HG03139 (cell line): ENCODE results near the gene OTOP3.
"Not testable (repeated sequence)": the region's sequence is repeated elsewhere in the genome, so short reads cannot be mapped to it uniquely, and the experiment has no call there.

Source experiments
- ATAC-seq: cut with Tn5 transposase; IDR thresholded peaks from one replicate; pipeline ENCODE4 v1.9.1; 2021; ENCODE audit not compliant: unreplicated experiment

The OTOP3 gene, protein sequence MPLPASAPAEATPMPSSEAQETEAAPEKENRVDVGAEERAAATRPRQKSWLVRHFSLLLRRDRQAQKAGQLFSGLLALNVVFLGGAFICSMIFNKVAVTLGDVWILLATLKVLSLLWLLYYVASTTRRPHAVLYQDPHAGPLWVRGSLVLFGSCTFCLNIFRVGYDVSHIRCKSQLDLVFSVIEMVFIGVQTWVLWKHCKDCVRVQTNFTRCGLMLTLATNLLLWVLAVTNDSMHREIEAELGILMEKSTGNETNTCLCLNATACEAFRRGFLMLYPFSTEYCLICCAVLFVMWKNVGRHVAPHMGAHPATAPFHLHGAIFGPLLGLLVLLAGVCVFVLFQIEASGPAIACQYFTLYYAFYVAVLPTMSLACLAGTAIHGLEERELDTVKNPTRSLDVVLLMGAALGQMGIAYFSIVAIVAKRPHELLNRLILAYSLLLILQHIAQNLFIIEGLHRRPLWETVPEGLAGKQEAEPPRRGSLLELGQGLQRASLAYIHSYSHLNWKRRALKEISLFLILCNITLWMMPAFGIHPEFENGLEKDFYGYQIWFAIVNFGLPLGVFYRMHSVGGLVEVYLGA

GRCh38 chr17:74935585-74936469 is at the start of gene OTOP3:
Gene OTOP3 (plus strand): TSS chr17:74935898. CDS start chr17:74935922, 24 bp downstream.
- ATAC-seq: no peak

DNA sequence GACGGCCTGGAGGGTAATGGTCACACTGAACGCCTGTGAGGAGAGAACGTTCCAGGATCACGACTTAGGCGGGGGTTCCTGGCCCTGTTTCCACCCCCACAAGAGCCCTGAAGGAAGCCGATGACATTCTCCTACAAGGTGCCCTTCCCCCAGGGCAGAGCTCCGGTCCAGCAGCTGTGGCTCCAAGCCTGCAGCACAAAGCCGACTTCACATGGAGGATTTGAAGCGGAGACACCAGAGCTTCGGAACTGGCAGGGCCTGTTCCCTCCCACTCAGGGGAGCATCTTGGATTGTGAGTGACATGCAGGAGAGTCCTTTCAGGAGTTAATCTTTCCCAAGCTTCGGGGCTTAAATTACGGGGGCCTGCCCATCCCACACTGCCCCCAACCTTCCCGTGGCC is 47.2 kb upstream of the OTOP3 start:
- no peak for ATAC-seq

DNA sequence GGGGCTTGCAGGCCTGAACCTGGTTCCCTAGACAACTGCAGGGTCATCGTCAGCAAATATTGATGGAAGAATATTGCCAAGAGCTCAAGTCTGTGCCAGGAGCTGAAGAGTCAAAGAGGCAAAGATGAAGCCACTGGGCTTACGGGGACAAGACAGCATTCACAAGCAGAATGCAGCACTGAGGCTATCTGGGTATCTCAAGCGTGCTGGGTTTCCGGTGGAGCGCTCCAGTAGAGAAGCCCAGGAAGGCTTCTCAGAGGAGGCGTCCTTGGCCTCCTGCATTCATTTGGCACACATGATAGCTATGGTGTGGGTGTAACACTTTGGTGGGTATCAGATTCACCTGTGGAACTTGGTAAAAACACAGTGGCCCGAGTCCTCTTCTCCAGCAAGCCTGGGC is 45.1 kb upstream of the OTOP3 start:
- ATAC-seq: no peak

DNA sequence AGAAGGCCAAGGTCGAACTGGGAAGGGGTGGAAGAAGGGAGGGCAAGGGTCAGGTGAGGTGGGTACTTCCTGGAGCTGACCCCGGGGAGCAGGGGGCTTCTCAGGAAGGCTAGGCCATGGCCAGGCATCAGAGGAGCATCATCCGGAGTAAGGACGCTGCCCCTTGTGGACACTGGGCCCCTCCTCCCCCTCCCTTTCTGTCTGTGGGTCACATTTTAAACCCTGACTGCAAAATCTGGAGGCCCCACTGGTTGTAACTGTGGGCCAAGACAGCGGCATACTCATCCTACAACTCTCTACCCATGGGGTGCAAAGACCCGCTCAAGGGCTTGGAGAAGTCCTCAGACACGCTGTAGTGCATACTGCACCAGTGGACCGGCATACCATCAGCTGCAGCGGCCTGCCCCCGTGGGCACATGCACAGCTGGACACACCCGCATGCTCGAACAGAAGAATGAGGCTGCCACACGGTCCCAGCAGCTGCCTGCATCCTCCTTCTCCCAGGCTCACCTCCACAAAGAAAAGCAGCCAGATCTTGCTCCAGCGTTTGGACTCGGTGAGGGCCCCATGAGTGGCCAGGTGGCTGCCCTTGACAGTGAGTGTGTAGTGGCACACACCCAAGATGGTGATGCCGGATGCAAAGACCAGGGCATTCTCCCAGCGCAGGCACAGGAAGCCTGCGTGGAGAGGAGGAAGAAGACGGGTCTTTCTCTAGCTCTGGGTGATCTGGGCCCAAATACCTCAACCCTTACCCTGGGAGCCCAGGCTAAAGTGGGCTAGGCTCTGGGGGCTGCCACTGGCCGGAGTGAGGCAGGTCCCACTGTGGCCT is 43.5 kb upstream of the OTOP3 start:
- no peak for ATAC-seq

GRCh38 chr17:74892974-74893911 is 42.5 kb upstream of the OTOP3 start, which contains the start of gene FADS6:
Gene FADS6 (minus strand): TSS chr17:74893633. CDS start chr17:74893595, 38 bp downstream.
- no peak for ATAC-seq

DNA sequence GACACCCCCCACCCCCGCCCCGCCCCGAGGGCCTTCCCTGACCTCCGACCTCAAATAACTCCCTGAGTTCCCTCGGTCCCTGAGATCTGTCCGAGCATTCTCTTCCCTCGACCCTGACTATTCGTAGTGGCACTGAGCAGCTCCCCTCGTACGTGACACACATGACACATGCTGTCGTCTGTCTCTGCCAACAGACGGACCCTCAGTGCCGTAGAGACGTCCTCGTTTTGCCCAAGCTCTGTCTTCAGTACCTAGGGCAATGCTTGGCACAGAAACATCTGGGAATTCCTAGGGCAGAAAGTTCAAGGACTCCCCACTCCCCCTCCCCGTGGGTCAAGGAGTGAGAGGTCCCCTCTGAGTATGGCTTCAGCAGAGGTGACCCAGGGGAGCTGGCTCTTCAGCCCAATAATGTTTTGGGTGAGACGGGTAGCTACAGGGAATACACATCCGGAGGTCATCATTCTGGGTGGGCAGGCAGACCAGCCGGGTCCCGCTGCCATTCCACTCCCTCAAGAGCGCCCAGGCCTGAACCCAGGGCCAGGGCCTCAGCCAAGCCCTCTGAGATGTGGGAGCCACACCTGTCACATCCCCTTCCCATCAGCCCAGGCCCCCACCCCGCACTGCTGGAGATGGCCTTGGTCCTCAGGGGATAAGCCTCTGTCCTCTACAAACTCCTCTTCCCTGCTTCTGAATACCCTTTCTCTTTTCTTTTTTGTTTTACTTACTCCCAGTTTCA is 41.6 kb upstream of the OTOP3 start:
- no peak for ATAC-seq

DNA sequence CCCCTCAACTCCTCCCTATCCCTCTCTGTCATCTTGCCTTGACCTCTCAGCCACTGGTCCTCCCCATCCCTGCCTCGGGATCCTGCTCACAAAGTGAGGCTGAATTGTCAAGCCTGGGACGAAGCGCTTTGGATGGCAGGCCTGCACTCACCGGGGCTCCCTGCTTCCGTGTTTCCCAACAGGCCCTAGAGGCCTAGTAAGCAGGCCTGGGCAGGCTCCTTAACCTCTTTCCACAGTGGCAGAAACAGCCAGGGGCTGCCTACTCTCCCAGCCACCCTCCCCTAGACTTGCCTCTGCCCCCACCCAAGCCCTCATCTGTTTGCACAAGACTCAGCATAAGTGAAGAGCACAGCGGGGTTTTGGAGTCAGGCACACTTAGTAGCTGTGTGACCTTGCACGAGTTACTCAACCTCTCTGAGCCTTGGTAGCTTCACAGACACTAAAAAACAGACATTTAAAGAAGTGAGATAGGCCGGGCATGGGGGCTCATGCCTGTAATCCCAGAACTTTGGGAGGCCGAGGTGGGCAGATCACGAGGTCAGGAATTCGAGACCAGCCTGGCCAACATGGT is 37.2 kb upstream of the OTOP3 start:
- ATAC-seq: no peak

GRCh38 chr17:74900208-74900607 is 35.5 kb upstream of the OTOP3 start:
- no peak for ATAC-seq

GRCh38 chr17:74901353-74902135 is 34.2 kb upstream of the OTOP3 start:
- ATAC-seq: no peak

DNA sequence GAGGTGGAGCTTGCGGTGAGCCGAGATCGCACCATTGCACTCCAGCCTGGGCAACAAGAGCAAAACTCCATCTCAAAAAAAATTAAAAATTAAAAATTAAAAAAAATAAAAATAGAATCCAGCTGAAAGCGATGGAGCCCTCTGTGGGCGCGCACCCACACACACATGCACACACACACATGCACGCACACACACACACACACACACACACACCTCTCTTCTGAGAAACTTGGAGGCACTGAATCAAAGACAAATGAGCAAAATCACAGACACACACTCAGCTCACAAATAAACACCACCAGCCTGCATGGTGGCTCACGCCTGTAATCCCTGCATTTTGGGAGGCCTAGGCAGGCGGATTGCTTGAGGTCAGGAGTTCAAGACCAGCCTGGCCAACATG is 32.7 kb upstream of the OTOP3 start:
- ATAC-seq: no peak

GRCh38 chr17:74903671-74904070 is 32.0 kb upstream of the OTOP3 start:
- ATAC-seq: no peak

- ATAC-seq: no peak
Measured at GRCh38 chr17:74904687-74905409, 30.9 kb upstream of the OTOP3 start.

DNA sequence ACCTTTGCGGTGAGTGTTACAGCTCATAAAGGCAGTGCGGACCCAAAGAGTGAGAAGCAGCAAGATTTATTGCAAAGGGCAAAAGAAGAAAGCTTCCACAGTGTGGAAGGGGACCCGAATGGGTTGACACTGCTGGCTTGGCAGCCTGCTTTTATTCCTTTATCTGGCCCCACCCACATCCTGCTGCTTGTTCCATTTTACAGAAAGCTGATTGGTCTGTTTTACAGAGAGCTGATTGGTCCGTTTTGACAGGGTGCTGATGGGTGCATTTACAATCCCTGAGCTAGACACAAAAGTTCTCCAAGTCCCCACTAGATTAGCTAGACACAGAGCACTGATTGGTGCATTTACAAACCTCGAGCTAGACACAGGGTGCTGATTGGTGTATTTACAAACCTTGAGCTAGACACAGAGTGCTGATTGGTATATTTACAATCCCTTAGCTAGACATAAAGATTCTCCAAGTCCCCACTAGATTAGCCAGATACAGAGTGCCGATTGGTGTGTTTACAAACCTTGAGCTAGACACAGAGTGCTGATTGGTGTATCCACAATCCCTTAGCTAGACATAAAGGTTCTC is 29.4 kb upstream of the OTOP3 start:
- ATAC-seq: not testable (repeated sequence)

DNA sequence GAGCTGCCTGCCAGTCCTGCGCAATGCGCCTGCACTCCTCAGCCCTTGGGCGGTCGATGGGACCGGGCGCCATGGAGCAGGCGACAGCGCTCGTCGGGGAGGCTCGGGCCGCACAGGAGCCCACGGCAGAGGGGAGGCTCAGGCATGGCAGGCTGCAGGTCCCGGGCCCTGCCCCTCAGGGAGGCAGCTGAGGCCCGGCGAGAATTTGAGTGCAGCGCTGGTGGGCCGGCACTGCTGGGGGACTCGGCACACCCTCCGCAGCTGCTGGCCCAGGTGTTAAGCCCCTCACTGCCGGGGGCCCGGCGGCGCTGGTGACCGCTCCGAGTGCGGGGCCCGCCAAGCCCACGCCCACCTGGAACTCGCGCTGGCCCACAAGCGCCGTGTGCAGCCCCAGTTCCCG is 28.7 kb upstream of the OTOP3 start:
- no peak for ATAC-seq

DNA sequence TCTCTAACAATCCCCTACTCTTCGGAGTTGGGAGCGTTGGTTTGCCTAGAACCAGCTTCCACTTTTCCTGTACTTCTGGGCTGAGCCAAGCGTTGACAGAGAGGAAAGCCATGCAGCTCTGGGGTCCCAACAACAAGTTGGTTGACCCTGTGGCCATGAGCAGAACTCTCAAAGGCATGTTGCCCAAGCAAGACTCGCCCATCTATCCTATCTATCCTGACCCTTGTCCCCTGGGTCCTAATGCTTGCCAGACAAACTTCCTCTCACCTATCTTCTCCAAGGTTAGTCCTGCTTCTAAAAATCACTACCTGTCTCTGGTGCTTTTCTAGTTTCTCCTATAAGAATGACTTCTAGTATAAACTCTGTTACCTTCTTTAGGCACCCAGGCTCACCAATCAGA is 26.6 kb upstream of the OTOP3 start:
- not testable (repeated sequence) for ATAC-seq

DNA sequence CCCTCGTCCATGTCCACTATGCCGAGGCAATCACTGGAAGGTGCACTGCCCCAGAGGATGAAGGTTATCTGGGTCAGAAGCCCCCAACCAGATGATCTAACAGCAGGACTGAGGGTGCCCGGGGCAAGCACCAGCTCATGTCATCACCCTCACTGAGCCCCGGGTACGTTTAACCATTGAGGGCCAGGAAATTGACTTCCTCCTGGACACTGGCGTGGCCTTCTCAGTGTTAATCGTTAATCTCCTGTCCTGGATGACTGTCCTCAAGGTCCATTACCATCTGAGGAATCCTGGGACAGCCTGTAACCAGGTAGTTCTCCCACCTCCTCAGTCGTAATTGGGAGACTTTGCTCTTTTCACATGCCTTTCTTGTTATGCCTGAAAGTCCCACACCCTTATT is 24.3 kb upstream of the OTOP3 start:
- ATAC-seq: not testable (repeated sequence)
